Measurements from ENCODE around the gene H19. TPM values are rescaled to one million over a fixed set of nuclear protein-coding genes. Genes with fewer than 3 reads are reported as not detected.

Gene H19
- total and polyA plus RNA-seq, 12 donors = 338 to 22,690 (median 2,698) TPM

DNA sequence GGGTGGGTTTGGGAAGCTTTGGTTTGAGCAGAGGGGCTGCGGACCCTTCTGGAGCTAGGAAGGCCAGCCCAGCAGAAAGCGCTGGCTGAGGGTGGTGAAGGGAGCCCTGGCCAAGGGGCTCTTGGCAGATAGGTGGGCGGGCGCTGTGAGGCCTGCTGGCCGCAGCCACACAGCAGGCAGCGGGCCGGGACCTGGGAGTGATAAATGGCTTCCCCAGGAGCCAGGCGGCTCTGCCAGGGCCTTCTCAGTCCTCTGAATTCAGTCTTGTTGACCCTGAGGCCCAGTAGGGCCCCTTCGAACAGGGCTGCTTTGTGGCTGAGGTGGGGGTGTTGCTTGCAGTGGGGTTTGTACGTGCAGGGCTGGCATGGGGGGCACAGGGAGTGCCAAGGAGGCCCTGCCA, 33.4 kb upstream of the H19 start:
- Histone ChIP-seq H3K4me1 (replicated peaks in 1 of 2) (no peaks in the 10 kb centered on the region), H3K4me3 (no peak overlapping the region), H3K9me3 (replicated peaks in 1 of 3) (no peaks in the 10 kb centered on the region), H3K27ac (no peak overlapping the region), H3K27me3 (no peaks in the 10 kb centered on the region), H3K36me3 (replicated peaks in 1 of 2) (no peaks in the 10 kb centered on the region)
- intact Hi-C loops (cut with DNase I) = no loop called here
- whole genome bisulfite sequencing, 4 donors = no CpG with 5 or more reads among the region's 10 CpGs
- TF ChIP-seq, protein P1, sequence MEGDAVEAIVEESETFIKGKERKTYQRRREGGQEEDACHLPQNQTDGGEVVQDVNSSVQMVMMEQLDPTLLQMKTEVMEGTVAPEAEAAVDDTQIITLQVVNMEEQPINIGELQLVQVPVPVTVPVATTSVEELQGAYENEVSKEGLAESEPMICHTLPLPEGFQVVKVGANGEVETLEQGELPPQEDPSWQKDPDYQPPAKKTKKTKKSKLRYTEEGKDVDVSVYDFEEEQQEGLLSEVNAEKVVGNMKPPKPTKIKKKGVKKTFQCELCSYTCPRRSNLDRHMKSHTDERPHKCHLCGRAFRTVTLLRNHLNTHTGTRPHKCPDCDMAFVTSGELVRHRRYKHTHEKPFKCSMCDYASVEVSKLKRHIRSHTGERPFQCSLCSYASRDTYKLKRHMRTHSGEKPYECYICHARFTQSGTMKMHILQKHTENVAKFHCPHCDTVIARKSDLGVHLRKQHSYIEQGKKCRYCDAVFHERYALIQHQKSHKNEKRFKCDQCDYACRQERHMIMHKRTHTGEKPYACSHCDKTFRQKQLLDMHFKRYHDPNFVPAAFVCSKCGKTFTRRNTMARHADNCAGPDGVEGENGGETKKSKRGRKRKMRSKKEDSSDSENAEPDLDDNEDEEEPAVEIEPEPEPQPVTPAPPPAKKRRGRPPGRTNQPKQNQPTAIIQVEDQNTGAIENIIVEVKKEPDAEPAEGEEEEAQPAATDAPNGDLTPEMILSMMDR (IDR thresholded peaks at IDR 0.05) = no peak
- TF ChIP-seq POLR2A (IDR thresholded peaks at IDR 0.05) = no peak
- no peak for DNase-seq

DNA sequence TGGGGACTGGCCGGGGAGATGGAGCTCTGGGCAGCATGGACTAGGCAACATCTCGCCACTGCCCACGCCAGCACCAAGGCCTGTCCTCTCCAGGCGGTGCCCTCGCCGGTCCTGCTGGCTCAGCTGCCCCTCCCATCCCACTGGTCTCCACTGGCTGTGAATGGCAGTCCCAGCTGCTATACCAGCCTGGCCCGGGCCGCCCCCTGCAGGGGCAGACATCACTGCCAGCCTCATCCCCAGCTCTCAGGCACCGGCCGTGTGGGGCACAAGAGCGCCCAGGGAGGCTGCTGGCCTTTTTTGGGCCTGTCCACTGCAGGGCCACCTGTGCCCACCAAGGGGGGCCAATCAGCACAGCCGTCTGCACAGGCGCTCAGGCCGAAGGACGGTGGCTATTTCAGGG, 30.1 kb upstream of the H19 start:
- no peaks in the 10 kb centered on the region for H3K27me3 ChIP-seq
- no CpG with 5 or more reads among the region's 15 CpGs for WGBS, 4 donors
- no peaks in the 10 kb centered on the region for H3K36me3 ChIP-seq (replicated peaks in 1 of 2)
- H3K27ac ChIP-seq = no peak overlapping the region
- TF ChIP-seq, protein P1 (IDR thresholded peaks at IDR 0.05) = no peak
- TF ChIP-seq POLR2A (IDR thresholded peaks at IDR 0.05) = no peak
- intact Hi-C loops (cut with DNase I) = no loop called here
- H3K9me3 ChIP-seq (replicated peaks in 1 of 3) = no peaks in the 10 kb centered on the region
- H3K4me1 ChIP-seq (replicated peaks in 1 of 2) = no peaks in the 10 kb centered on the region
- no peak overlapping the region for H3K4me3 ChIP-seq
- DNase-seq = no peak

DNA sequence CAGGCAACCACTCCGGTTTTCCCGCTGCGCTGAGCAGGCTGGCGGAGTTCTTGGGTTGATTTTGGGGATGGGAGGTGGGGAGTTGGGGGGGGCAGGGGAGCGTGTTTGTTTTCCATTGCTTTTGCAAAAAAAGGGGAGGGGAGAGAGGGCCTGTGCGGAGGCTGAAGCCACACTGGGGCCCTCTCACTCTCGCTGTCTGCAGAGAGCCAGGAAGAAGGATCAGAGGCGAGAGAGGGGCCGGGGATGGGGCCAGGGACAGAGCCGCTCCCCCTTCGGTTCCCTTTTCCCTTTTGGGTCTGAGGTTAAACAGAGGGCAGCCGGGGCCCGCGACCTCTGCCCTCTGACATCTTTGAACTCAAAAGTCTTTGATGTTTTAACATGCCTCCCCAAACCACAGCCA, 17.4 kb upstream of the H19 start:
- Histone ChIP-seq H3K4me1 (replicated peaks in 1 of 2) (no peaks in the 10 kb centered on the region), H3K9me3 (replicated peaks in 1 of 3) (no peaks in the 10 kb centered on the region), H3K4me3 (no peak overlapping the region), H3K27ac (no peak overlapping the region), H3K27me3 (no peaks in the 10 kb centered on the region), H3K36me3 (replicated peaks in 1 of 2) (no peaks in the 10 kb centered on the region)
- no peak for DNase-seq
- intact Hi-C loops (cut with DNase I) = no loop called here
- WGBS, 4 donors = no CpG with 5 or more reads among the region's 14 CpGs
- no peak for TF ChIP-seq POLR2A (IDR thresholded peaks at IDR 0.05)
- TF ChIP-seq, protein P1 (IDR thresholded peaks at IDR 0.05) = no peak

DNA sequence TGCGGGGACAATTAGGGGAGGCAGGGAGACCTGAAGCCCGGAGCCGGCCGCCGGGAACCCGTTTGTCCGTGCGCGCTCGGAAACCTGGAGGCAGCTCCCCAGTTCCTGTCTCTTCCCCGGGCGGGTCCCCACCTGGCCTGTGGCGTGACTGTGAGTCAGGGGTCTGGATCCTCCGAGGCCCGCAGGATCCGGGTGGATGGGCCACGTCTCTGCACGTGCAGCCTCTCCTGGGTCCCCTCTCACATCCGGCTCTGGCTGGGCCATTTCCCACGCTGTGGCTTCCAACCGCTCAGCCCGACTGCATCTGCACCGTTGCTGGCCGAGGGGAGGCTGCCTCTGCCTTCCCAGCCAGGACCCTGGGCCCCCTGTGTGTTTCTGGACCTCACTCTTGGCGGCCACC, 14.8 kb upstream of the H19 start:
- Histone ChIP-seq H3K27ac (no peak overlapping the region), H3K4me3 (no peak overlapping the region), H3K27me3 (no peaks in the 10 kb centered on the region), H3K36me3 (replicated peaks in 1 of 2) (no peaks in the 10 kb centered on the region), H3K4me1 (replicated peaks in 1 of 2) (no peaks in the 10 kb centered on the region), H3K9me3 (replicated peaks in 1 of 3) (no peaks in the 10 kb centered on the region)
- intact Hi-C loops (cut with DNase I) = no loop called here
- DNase-seq = no peak
- WGBS, 4 donors = no CpG with 5 or more reads among the region's 25 CpGs
- TF ChIP-seq, protein P1 (IDR thresholded peaks at IDR 0.05) = no peak
- no peak for TF ChIP-seq POLR2A (IDR thresholded peaks at IDR 0.05)
